ENCODE data around the gene CSNK1G3. TPM values are rescaled to one million over a fixed set of nuclear protein-coding genes. Genes with fewer than 3 reads are reported as not detected.

The CSNK1G3 gene
- total RNA-seq, 1 donor from 2014 or later: 82.7 TPM

DNA sequence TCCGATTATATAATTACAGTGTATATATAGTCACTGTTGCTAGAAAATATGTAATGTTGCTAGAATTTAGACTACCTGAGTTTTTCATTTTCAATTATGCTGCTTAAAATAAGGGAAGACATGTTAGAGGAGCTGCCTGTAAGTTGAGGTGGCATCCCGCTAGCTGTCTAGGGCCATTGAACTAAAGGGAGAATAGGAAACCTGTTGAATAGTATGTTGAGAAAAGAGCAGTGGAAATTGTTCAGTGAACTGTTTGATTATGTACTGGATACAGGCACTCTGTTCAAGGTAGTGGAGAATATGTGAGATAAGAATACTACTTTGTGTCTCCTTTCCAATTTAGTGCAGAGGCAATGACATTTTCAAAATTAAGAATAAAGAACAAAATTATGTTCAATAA, 89.6 kb downstream of the CSNK1G3 start:
- DNase-seq (no peak), ATAC-seq (ENCODE audit: low read depth) (no peak)
- Mint-ChIP-seq H3K27ac (peak overlapping the region; percentile 27), H3K27me3 (no peaks in the 10 kb centered on the region), H3K4me1 (peaks cover 15% of the 10 kb centered on the region), H3K36me3 (ENCODE audit: low read depth) (peaks cover 55% of the 10 kb centered on the region), H3K4me3 (no peak overlapping the region), H3K9me3 (no peaks in the 10 kb centered on the region)
- intact Hi-C loops (cut with micrococcal nuclease): loop anchor here (2.0 kb wide), 1 partner anchor 13 kb away; no protein-coding TSS in a partner anchor
- CTCF ChIA-PET: no interaction called here
- no peak for TF ChIP-seq CTCF (IDR thresholded peaks at IDR 0.05)
- POLR2A ChIA-PET: no interaction called here

DNA sequence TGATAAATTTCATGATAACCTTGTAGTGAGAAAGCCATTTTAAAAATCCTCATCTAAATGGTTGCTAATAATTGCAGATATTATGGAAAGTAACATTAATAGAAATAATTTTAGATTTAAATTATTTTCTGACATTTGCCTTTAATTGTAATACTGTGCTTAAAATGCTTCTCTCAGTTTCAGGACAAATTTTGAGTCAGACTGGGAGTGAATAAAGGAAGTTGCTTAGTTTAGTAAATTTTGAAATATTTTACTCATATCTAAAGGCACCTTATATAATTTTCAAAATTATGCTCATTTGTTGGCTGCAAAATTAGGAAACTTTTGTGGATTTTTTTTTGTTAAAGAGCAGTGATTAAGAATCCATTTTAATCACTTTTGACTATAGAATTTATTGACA, 93.8 kb downstream of the CSNK1G3 start:
- Mint-ChIP-seq H3K9me3 (no peaks in the 10 kb centered on the region), H3K36me3 (ENCODE audit: low read depth) (peaks cover 51% of the 10 kb centered on the region), H3K27me3 (no peaks in the 10 kb centered on the region), H3K4me3 (no peak overlapping the region), H3K4me1 (peaks cover 5% of the 10 kb centered on the region), H3K27ac (peak overlapping the region; percentile 20)
- DNase-seq: no peak
- TF ChIP-seq CTCF (IDR thresholded peaks at IDR 0.05): no peak
- CTCF ChIA-PET: interaction anchor here (0.6 to 1.2 kb wide), 2 partner anchors 51 to 208 kb away, joined by 3 read pairs; no protein-coding TSS in a partner anchor
- ATAC-seq (ENCODE audit: low read depth): no peak
- intact Hi-C loops (cut with micrococcal nuclease): no loop called here
- POLR2A ChIA-PET: interaction anchor here (2.9 kb wide), 1 partner anchor 182 kb away, joined by 13 read pairs; the partner anchor contains the start of gene CEP120

- Mint-ChIP-seq H3K36me3 (ENCODE audit: low read depth) (peaks cover 50% of the 10 kb centered on the region), H3K9me3 (no peaks in the 10 kb centered on the region), H3K4me1 (peaks cover 7% of the 10 kb centered on the region), H3K4me3 (no peak overlapping the region), H3K27me3 (no peaks in the 10 kb centered on the region), H3K27ac (peak overlapping the region; percentile 72)
- CTCF ChIA-PET: interaction anchor here (0.7 to 4.0 kb wide), 18 partner anchors 11 to 1094 kb away, joined by 3 to 43 read pairs (median 4); partner anchors contain the start of genes CEP120 and CSNK1G3
- POLR2A ChIA-PET: interaction anchor here (1.0 to 2.9 kb wide), 4 partner anchors 97 to 189 kb away, joined by 3 to 30 read pairs (median 7); partner anchors contain the start of genes CEP120 and CSNK1G3
- TF ChIP-seq CTCF (IDR thresholded peaks at IDR 0.05): no peak
- DNase-seq (no peak), ATAC-seq (ENCODE audit: low read depth) (no peak)
- intact Hi-C loops (cut with micrococcal nuclease): loop anchor here (2.0 to 5.0 kb wide), 2 partner anchors 243 to 1415 kb away; no protein-coding TSS in a partner anchor
Observed at GRCh38 chr5:123610209-123610608, 98.2 kb downstream of the CSNK1G3 start.

DNA sequence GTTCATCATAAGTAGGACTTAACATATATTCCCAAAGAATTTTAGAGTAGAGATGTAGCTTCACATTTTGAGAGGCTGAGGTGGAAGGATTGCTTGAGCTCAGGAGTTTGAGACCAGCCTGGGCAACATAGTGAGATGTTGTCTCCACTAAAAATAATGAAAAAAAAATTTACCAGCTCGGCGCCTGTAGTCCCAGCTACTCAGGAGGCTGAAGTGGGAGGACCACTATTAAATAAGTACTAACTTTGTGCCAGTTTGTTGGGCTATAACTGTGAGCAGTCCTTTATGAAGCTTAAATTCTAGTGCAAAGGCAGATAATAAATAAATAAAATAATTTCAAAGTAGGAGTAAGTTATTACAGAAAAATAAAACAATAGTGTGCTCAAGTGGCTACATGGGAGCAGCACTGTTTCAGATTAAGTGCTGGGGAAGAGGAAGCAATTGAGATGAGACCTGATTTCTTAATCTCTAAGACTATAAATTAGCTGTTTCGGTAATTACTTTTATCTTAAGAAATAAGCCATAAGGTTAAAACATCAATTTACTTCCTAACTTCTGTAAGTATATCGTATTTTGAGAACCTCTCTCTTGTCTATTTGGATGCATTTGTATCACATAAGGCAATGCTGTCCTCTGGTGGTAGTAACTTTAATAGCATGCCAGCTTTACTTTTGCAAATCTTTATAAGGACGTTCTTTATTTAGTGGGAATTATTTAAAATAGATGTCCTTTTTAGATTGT, 98.9 kb downstream of the CSNK1G3 start:
- no peak overlapping the region for H3K4me3 Mint-ChIP-seq
- ATAC-seq (ENCODE audit: low read depth) (peak; percentile 73), DNase-seq (no peak)
- no peaks in the 10 kb centered on the region for H3K27me3 Mint-ChIP-seq
- H3K27ac Mint-ChIP-seq: peak overlapping the region; percentile 72
- intact Hi-C loops (cut with micrococcal nuclease): loop anchor here (1.0 to 5.0 kb wide), 9 partner anchors 99 to 1416 kb away; partner anchors contain the start of genes CEP120 and CSNK1G3
- peak; percentile 100 for TF ChIP-seq CTCF (IDR thresholded peaks at IDR 0.05)
- ChIA-PET CTCF (interaction anchor here (0.8 to 4.0 kb wide), 20 partner anchors 10 to 1415 kb away, joined by 3 to 43 read pairs (median 5); partner anchors contain the start of genes CEP120 and CSNK1G3), POLR2A (interaction anchor here (0.6 to 2.9 kb wide), 5 partner anchors 98 to 770 kb away, joined by 3 to 30 read pairs (median 7); partner anchors contain the start of genes CEP120 and CSNK1G3)
- H3K9me3 Mint-ChIP-seq: no peaks in the 10 kb centered on the region
- peaks cover 51% of the 10 kb centered on the region for H3K36me3 Mint-ChIP-seq (ENCODE audit: low read depth)
- H3K4me1 Mint-ChIP-seq: peaks cover 7% of the 10 kb centered on the region

GRCh38 chr5:123611406-123611709, 99.4 kb downstream of the CSNK1G3 start:
- CTCF ChIA-PET: interaction anchor here (0.7 to 4.0 kb wide), 17 partner anchors 10 to 1415 kb away, joined by 3 to 43 read pairs (median 5); partner anchors contain the start of gene CEP120
- POLR2A ChIA-PET: interaction anchor here (1.3 to 2.9 kb wide), 3 partner anchors 100 to 190 kb away, joined by 7 to 30 read pairs (median 7); partner anchors contain the start of genes CEP120 and CSNK1G3
- DNase-seq (no peak), ATAC-seq (ENCODE audit: low read depth) (no peak)
- peaks cover 55% of the 10 kb centered on the region for H3K36me3 Mint-ChIP-seq (ENCODE audit: low read depth)
- H3K27me3 Mint-ChIP-seq: no peaks in the 10 kb centered on the region
- no peak overlapping the region for H3K4me3 Mint-ChIP-seq
- H3K9me3 Mint-ChIP-seq: no peaks in the 10 kb centered on the region
- no peak for TF ChIP-seq CTCF (IDR thresholded peaks at IDR 0.05)
- intact Hi-C loops (cut with micrococcal nuclease): loop anchor here (1.0 to 5.0 kb wide), 9 partner anchors 99 to 1417 kb away; partner anchors contain the start of genes CEP120 and CSNK1G3
- H3K4me1 Mint-ChIP-seq: peaks cover 7% of the 10 kb centered on the region
- H3K27ac Mint-ChIP-seq: no peak overlapping the region
